ENCODE data around the gene BCR. TPM values are rescaled to one million over a fixed set of nuclear protein-coding genes. Genes with fewer than 3 reads are reported as not detected.

BCR gene
- total and polyA plus RNA-seq, 2 of the 13 experiments (the other 11 are each of a cell fraction or from before 2014, with no cell fraction given): 19.9 to 33.6 TPM

GRCh38 chr22:23180893-23181720 is 798 bp downstream of the BCR start (continued):
- TF ChIP-seq ZNF407 (CRISPR knock-in tag; IDR thresholded peaks at IDR 0.05; ENCODE audit: not compliant biosample characterization) (no peak), TSC22D2 (CRISPR knock-in tag; IDR thresholded peaks at IDR 0.05; ENCODE audit: borderline replicate concordance) (no peak), SOX6 (IDR thresholded peaks at IDR 0.05) (no peak), SOX6 (CRISPR knock-in tag; IDR thresholded peaks at IDR 0.05) (no peak), IRF2 (CRISPR knock-in tag; IDR thresholded peaks at IDR 0.05) (peak; percentile 6; the same call in 1 of the 2 replicates), NFIB (CRISPR knock-in tag; IDR thresholded peaks at IDR 0.05; ENCODE audit: borderline replicate concordance) (no peak), ZNF10 (CRISPR knock-in tag; IDR thresholded peaks at IDR 0.05; ENCODE audit: borderline replicate concordance, low read depth) (no peak), GZF1 (CRISPR knock-in tag; IDR thresholded peaks at IDR 0.05) (no peak), ZNF616 (CRISPR knock-in tag; IDR thresholded peaks at IDR 0.05; ENCODE audit: low read depth) (no peak), ZNF609 (CRISPR knock-in tag; IDR thresholded peaks at IDR 0.05; ENCODE audit: borderline replicate concordance) (no peak), ZNF484 (CRISPR knock-in tag; IDR thresholded peaks at IDR 0.05; ENCODE audit: borderline replicate concordance, low read depth) (no peak), U2AF2 (IDR thresholded peaks at IDR 0.05; ENCODE audit: low read depth, low read length) (no peak), ZNF800 (CRISPR knock-in tag; IDR thresholded peaks at IDR 0.05) (no peak), HOXA3 (CRISPR knock-in tag; IDR thresholded peaks at IDR 0.05) (no peak)
